ENCODE measurements around the gene GSTO2.

GSTO2 gene

DNA sequence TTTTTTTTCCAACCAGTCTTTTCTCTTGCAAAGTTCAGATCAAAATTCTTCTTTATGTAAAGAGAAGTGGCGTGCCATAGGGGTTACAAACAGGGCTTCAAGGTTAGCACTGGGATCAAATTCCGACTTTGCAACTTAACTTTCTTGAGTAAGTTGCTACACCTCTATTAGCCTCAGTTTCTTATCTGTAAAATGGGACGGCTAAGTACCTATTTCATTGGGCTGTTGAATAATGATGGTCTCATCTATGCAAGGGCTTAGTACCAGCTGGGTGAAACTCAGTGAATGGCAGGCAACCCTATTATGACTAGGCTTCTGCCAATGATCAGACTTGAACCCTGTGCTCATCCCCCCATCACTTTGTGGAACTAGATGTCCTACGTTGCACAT lies 35.4 kb downstream of the GSTO2 start:
- H3K9me3 Mint-ChIP-seq: peaks cover 15% of the 10 kb centered on the region
- no peak overlapping the region for H3K4me3 Mint-ChIP-seq
- H3K4me1 Mint-ChIP-seq (ENCODE audit: low read depth): peaks cover 64% of the 10 kb centered on the region
- H3K27me3 Mint-ChIP-seq (ENCODE audit: low read depth): peaks cover 6% of the 10 kb centered on the region
- H3K36me3 Mint-ChIP-seq (ENCODE audit: low read depth): peaks cover 9% of the 10 kb centered on the region
- no peak overlapping the region for H3K27ac Mint-ChIP-seq

DNA sequence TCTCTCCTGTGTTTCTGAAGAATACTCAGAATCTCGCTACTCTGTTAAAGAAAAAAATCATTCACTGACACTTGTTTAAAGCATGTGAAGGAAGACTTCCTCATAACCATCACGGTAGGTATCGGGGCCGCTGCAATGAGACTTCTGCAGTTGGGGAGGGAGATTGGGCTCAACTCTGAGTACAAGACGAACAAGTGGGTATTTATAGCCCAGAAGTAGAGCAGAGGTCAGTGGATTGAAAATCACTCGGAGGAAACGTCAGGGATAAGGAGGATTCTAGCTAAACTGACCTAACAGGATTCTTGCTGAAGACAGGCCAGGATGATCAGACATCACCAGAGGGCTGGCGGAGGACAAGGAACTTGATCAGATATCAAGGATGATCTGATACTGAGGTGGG lies 35.9 kb downstream of the GSTO2 start:
- peaks cover 65% of the 10 kb centered on the region for H3K4me1 Mint-ChIP-seq (ENCODE audit: low read depth)
- peaks cover 12% of the 10 kb centered on the region for H3K36me3 Mint-ChIP-seq (ENCODE audit: low read depth)
- peaks cover 6% of the 10 kb centered on the region for H3K27me3 Mint-ChIP-seq (ENCODE audit: low read depth)
- H3K27ac Mint-ChIP-seq: no peak overlapping the region
- H3K9me3 Mint-ChIP-seq: peaks cover 15% of the 10 kb centered on the region
- H3K4me3 Mint-ChIP-seq: no peak overlapping the region

DNA sequence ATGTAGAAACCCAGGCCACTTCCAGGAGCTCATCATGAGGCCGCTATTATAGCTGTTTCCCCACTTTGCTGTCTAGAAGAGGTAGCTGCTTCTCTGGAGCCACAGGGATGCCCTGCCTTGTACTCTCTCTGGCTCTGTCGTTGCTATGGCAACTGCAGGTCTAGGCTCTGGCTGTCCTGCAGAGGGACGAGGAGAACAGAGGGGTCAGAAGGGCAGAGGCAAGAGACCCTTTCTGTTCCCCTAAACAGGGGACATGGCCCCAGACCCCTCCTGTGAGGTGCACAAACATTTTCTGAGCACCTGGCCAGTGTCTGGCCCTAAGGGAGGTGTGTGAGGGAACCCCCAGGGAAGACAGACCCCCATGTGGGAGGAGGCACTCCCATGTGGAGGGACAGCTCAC lies 37.9 kb downstream of the GSTO2 start:
- H3K4me3 Mint-ChIP-seq: no peak overlapping the region
- H3K9me3 Mint-ChIP-seq: peaks cover 10% of the 10 kb centered on the region
- H3K27me3 Mint-ChIP-seq (ENCODE audit: low read depth): peaks cover 6% of the 10 kb centered on the region
- no peak overlapping the region for H3K27ac Mint-ChIP-seq
- H3K36me3 Mint-ChIP-seq (ENCODE audit: low read depth): peaks cover 20% of the 10 kb centered on the region
- H3K4me1 Mint-ChIP-seq (ENCODE audit: low read depth): peaks cover 55% of the 10 kb centered on the region

DNA sequence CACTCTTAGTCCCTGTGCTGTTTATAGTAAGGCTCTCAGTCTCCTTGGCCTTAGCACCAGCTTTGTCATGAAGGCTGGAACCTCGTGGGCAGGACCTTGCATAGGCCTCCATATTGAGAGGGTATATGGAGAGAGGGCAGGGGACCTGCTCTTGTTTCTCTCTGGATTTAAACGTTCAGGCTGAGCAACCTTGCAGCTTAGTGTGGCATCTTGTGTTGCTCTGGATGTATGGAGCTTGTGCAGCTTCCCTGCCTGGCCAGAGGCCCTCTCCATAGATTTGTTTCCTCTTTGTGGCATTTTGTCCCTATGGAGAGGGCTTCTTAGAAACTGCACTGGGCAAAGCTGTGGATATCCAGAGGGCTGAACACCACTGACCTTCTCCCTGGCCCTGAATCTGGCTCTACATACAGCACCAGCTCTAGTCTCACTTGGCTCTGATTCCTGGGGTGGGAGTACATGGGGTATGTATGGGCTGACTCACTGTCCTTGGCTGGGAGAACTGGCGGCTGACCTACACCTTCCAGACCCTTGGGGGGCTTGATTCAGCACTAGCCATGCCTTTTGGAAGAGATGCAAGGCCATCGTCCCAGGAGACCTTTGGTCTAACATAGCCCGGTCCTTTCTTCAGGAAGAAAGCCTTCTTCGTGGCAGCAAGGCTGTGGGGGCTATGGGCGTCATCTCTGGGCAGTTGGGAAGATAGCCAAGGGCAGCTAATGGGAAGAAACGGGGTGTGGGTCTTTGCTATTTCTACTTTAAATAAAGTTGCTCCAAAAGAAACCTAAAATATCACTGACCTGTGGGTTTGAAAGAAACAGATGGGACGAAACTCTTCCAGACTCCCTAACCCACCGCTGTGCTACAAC lies 38.8 kb downstream of the GSTO2 start:
- Mint-ChIP-seq H3K4me1 (ENCODE audit: low read depth) (peaks cover 61% of the 10 kb centered on the region), H3K4me3 (peak overlapping the region; percentile 66), H3K9me3 (peaks cover 5% of the 10 kb centered on the region), H3K27me3 (ENCODE audit: low read depth) (peaks cover 6% of the 10 kb centered on the region), H3K36me3 (ENCODE audit: low read depth) (peaks cover 26% of the 10 kb centered on the region), H3K27ac (peak overlapping the region; percentile 77)

DNA sequence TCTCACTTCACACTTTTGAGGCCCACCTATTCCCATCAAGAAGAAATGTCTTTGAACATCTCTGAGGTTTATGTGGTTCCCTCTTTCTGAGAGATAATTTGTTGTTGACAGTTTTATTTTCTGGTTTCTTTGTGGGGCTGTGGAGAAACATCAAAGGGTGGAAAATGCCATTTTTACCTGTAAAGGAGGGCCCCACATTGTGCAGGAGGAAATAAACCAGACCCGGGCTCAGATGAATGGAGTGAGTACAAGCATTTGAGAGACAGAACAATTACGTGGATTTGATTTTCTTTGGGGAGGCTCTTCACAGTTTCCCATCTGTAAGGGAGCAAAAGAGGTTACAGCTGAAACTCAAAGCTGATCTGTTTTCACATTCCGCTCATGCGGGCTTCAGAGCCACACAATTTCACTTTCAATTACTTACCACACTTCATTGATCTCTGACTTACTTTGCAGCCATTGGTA lies 39.5 kb downstream of the GSTO2 start:
- Mint-ChIP-seq H3K27ac (peak overlapping the region; percentile 77), H3K36me3 (ENCODE audit: low read depth) (peaks cover 26% of the 10 kb centered on the region), H3K4me1 (ENCODE audit: low read depth) (peaks cover 58% of the 10 kb centered on the region), H3K9me3 (no peaks in the 10 kb centered on the region), H3K27me3 (ENCODE audit: low read depth) (peaks cover 6% of the 10 kb centered on the region), H3K4me3 (peak overlapping the region; percentile 66)

DNA sequence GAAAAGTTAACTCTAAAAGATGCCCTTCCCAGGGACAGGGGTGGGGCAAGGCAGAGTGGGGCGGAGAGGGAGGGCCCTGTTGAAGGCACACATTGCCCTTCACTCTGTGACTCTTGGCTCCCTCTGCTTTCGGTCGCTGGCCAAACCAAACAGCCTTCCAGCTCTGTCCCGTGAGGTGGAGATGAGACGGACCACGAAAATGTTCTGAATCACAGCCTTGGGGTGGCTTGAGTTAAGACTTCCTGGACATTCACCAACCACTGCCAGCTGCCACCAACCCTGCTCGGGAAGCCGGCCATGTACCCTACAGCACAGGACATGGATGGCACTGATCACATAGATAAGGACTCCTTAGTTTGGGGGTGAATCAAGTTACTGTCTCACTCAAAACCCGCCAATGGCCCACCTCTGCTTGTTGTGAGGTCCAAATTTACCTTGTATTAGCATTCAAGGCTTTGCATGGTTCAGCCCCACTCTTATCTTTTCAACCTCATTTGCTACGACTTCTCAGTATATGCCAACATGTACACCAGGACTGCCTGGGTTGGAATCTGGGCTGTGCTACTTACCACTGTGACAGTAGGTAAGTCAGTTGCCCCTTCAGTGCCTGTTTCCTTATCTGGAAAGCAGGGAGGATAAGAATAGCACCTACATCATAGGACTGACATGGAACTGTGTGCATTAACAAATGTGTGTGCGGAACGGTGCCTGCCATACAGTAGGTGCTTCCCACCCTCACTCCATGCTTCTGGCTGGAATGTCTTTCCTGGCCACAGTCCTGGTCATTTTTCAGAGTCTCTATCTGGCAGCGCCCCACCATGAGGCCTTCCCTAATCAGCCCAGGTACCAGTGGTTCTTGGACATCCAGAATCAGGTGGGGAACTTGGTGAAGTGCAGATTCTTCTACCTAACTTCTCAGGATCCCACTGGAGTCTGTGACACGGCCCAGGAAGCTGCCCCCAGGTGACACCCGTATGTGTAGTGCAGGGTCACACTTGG lies 41.3 kb downstream of the GSTO2 start:
- no peak overlapping the region for H3K27ac Mint-ChIP-seq
- peaks cover 6% of the 10 kb centered on the region for H3K27me3 Mint-ChIP-seq (ENCODE audit: low read depth)
- no peaks in the 10 kb centered on the region for H3K9me3 Mint-ChIP-seq
- peaks cover 31% of the 10 kb centered on the region for H3K36me3 Mint-ChIP-seq (ENCODE audit: low read depth)
- peaks cover 47% of the 10 kb centered on the region for H3K4me1 Mint-ChIP-seq (ENCODE audit: low read depth)
- no peak overlapping the region for H3K4me3 Mint-ChIP-seq

DNA sequence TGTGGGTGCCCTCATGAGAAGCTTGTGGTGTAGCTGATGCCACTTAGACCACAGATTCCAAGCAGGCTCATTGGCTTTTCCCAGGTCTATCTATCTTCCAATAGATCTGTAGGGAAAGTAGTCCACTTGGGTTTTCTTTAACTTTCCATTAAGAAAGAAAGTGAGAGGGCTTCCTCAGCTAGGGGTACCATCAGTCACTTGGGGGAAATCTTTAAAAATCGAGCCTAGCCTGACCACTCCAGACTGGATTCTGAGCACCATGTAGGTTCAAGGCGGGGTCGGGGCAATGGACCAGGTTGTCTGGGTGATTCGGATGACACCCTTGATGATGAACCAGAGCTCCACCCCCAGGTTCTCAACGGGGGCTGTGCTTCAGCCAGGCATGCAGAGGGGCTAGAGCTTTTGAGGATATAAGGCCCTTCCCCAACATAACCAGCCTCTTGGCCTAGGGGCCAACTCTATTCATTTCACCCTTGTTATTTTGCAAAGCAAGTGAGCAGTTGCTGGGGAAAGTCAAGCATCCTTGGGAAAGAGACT lies 42.3 kb downstream of the GSTO2 start:
- no peaks in the 10 kb centered on the region for H3K27me3 Mint-ChIP-seq (ENCODE audit: low read depth)
- H3K4me1 Mint-ChIP-seq (ENCODE audit: low read depth): peaks cover 40% of the 10 kb centered on the region
- H3K27ac Mint-ChIP-seq: no peak overlapping the region
- no peak overlapping the region for H3K4me3 Mint-ChIP-seq
- H3K9me3 Mint-ChIP-seq: no peaks in the 10 kb centered on the region
- H3K36me3 Mint-ChIP-seq (ENCODE audit: low read depth): peaks cover 33% of the 10 kb centered on the region

DNA sequence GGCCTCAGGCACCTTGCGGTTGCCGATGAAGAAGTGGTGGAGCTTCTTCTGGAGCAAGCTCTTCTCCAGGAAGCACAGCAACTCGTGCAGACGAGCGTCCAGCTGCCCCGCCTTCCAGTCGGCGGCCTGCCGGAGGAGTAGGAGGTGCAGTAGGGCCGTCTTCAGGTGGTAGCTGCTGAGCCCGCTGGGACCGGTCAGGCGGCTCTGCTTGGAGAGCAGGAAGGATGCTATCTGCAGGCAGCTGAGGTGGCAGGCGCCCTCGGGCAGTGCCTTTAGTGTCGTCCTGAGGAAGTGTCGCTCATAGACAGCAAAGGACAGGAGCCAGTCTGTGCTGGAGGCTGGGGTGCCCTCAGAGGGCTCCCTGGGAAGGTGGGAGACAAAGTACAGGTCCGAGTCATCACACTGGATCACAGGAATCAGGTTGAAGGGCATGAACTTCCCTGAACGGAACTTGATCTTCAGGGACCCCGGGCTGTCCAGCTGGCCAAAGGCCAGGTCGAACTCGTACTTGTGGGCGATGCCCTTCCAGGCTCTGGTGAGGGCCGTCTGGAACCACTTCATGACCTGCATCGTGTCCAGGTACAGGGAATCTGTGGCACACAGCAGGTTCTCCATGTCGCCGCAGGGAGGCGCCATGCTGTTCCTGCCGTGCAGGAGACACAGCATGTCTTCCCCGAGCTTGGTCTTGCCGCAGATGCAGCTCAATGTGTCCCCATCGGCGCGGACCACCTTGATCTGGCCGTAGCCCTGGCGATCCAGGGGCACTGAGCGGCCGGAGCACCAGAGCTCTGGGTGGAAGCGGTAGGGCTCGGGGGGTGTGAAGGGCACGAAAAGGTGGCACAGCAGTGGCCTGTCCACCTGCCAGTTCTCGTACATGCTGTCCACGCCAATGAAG lies 45.9 kb downstream of the GSTO2 start:
- Mint-ChIP-seq H3K27me3 (ENCODE audit: low read depth) (no peaks in the 10 kb centered on the region), H3K36me3 (ENCODE audit: low read depth) (peaks cover 29% of the 10 kb centered on the region)

DNA sequence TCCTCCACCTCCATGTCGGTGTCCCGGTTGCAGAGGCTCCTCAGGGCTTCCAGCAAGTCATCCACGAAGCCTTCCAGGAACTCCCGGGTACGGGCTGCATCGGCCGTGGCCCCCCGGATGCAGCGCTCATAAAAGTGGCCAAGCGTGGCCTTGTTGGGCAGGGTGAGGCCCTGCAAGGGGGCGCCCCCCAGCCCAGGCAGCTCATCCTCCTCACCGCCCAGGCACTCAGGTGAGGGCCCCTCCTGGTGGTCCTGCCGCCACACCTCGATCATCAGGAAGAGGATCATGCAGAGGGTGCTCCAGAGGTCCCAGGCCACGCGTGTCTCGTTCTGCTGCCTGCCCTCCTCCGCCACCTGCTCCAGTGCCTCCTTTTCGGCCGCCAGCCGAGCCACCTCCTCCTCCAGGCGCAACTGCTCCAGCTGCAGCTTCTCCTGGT lies 46.5 kb downstream of the GSTO2 start:
- peaks cover 26% of the 10 kb centered on the region for H3K36me3 Mint-ChIP-seq (ENCODE audit: low read depth)
- H3K27ac Mint-ChIP-seq: no peak overlapping the region
- no peak overlapping the region for H3K4me3 Mint-ChIP-seq
- H3K9me3 Mint-ChIP-seq: no peaks in the 10 kb centered on the region
- no peaks in the 10 kb centered on the region for H3K27me3 Mint-ChIP-seq (ENCODE audit: low read depth)
- peaks cover 41% of the 10 kb centered on the region for H3K4me1 Mint-ChIP-seq (ENCODE audit: low read depth)

More for the DNA sequence above, 45.9 kb downstream of the GSTO2 start:
- H3K27ac Mint-ChIP-seq: no peak overlapping the region
- H3K9me3 Mint-ChIP-seq: no peaks in the 10 kb centered on the region
- peaks cover 41% of the 10 kb centered on the region for H3K4me1 Mint-ChIP-seq (ENCODE audit: low read depth)
- H3K4me3 Mint-ChIP-seq: no peak overlapping the region

DNA sequence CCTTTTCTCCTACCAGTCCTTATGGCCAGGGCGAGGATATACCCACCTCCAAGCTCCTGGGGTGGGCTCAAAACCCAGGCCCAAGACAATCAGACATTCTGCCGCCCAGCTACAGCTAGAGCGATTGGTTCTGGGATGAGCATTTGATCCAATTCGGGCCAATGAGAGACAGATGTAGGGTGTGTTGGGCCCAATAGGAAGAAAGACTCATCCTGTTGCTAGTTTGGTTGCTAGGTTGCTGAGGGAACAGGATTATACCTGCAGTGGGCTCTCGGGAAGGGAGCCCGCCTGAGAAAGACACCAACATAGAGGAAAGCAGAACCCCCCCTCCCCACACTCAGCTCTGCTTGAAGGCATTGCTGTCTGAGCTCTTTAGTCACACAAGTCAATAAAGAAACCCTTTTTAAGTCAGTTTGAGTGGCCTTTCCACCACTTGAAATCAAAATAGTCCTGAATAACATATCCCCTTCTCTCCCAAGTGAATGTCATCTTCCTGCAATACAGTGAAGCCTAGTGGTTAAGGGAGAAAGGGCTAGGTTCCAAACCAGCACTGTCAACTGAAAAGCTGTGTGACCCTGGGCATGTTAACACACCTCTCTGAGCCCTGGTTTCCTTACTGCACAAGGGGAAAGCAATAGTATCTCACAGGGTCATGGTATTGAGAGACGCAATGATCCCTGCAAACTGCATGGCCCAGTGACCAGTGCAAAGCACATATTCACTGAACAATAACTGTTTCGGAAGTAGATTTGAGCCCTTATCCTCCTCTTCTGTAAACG lies 47.5 kb downstream of the GSTO2 start:
- H3K36me3 Mint-ChIP-seq (ENCODE audit: low read depth): peaks cover 22% of the 10 kb centered on the region
- H3K27ac Mint-ChIP-seq: no peak overlapping the region
- no peaks in the 10 kb centered on the region for H3K27me3 Mint-ChIP-seq (ENCODE audit: low read depth)
- peaks cover 43% of the 10 kb centered on the region for H3K4me1 Mint-ChIP-seq (ENCODE audit: low read depth)
- no peaks in the 10 kb centered on the region for H3K9me3 Mint-ChIP-seq
- H3K4me3 Mint-ChIP-seq: no peak overlapping the region

DNA sequence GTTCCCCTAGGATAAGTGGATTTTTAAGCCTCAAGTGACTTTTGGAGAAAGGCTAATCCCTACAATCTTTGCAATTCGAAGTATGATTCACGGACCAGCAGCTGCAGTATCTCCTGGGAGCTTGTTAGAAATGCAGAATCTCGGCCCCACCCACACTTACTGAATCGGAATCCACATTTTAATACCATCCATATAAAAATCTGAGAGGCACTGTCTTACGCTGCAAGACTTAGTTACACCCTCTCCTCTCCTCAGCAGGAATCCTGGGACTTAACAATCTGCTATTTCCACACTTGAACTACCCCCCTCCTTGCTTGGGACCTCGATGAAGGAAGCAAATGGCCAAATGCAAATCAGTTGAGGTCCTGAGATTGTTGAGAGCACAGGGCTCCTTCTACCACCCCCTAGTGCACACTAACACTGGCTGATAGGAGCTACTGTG lies 48.3 kb downstream of the GSTO2 start:
- H3K36me3 Mint-ChIP-seq (ENCODE audit: low read depth): peaks cover 17% of the 10 kb centered on the region
- no peaks in the 10 kb centered on the region for H3K9me3 Mint-ChIP-seq
- H3K27me3 Mint-ChIP-seq (ENCODE audit: low read depth): no peaks in the 10 kb centered on the region
- H3K4me3 Mint-ChIP-seq: no peak overlapping the region
- H3K4me1 Mint-ChIP-seq (ENCODE audit: low read depth): peaks cover 46% of the 10 kb centered on the region
- no peak overlapping the region for H3K27ac Mint-ChIP-seq

DNA sequence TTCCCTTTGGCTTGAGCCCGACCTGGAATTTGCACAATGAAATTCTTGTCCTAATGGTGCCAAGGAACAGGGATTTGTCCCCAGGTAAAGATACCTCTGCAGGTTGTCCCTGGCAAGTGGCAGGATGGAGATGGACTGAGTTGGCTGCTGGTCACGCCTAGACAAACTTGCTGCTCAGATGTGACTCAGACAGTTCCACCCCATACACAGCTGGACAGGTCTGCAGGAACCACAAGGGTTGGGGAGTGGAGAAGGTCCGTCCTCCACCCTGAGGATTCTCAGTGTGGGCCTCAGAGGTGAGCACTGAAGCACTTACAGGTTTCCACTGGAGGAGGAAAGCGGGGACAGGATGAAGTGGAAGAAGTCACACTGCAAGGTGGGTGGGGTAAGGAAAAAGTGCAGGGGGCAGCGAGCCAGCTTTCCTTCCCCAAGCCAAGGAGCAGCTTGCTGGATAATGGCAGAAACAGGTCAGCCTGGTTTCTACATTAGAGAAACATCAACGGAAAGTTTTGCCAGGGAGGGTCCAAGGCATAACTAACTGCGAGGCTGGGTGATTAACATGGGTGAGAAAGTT lies 48.8 kb downstream of the GSTO2 start:
- peaks cover 15% of the 10 kb centered on the region for H3K36me3 Mint-ChIP-seq (ENCODE audit: low read depth)
- no peak overlapping the region for H3K27ac Mint-ChIP-seq
- no peak overlapping the region for H3K4me3 Mint-ChIP-seq
- peaks cover 50% of the 10 kb centered on the region for H3K4me1 Mint-ChIP-seq (ENCODE audit: low read depth)
- no peaks in the 10 kb centered on the region for H3K9me3 Mint-ChIP-seq
- H3K27me3 Mint-ChIP-seq (ENCODE audit: low read depth): no peaks in the 10 kb centered on the region

DNA sequence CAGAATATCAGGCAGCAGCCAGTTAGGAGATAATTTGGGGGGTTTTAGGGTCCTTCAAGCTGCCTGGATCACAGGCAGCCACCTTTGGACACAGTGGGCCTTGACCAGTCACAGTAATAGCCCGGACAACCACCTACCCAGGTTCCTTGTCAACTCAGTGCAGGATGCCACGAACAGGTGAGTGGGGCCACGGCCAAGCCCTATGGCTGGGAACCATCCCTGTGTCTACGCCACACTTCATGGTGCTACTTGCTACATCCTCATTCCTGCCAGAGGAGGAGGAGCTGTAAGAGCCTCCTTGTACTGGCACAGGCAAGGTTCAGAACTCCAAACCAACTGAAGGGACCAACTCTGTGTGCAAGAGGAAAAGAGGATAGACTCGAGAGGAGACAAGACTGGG lies 49.3 kb downstream of the GSTO2 start:
- Mint-ChIP-seq H3K9me3 (no peaks in the 10 kb centered on the region), H3K36me3 (ENCODE audit: low read depth) (peaks cover 12% of the 10 kb centered on the region), H3K27ac (no peak overlapping the region), H3K4me1 (ENCODE audit: low read depth) (peaks cover 52% of the 10 kb centered on the region), H3K27me3 (ENCODE audit: low read depth) (no peaks in the 10 kb centered on the region), H3K4me3 (no peak overlapping the region)

Measured in T-helper 1 cell treated with Interleukin-12 subunit alpha and Interleukin-12 subunit beta and Interleukin-4 antibody, amounts not matched to agents 30 μg/mL and 1 μg/mL, for 36 hours (primary cell).